NCI-H748 (cell line): ENCODE results near the gene TCF7L2.
A peak's percentile ranks its signal among the peaks of the same experiment; 100 is the strongest.

Experiments
- DNase-seq: peaks from one replicate; lab custom pipeline; 2025; ENCODE audit not compliant: unreplicated experiment; lab: John Stamatoyannopoulos, UW

Gene TCF7L2

DNA sequence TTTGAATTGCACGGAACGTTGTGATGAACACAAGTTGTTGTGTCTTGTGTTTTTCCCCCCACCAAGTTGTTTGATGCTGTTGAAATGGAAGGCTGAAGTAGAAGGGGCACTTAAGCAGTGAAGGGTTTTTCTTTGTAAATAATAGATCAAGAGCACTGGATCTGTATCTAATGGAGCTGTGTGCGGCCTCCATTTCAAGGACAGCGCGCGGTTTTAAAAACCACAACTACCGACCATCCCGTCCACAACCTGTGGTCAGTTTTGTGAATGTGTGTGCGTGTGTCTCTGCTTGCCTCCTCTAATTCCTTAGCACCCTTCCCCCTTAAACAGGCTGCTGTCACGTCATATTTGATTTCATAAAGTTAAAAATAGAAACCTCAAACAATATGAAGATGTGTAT, 165.5 kb downstream of the TCF7L2 start:
- no peak for DNase-seq

DNA sequence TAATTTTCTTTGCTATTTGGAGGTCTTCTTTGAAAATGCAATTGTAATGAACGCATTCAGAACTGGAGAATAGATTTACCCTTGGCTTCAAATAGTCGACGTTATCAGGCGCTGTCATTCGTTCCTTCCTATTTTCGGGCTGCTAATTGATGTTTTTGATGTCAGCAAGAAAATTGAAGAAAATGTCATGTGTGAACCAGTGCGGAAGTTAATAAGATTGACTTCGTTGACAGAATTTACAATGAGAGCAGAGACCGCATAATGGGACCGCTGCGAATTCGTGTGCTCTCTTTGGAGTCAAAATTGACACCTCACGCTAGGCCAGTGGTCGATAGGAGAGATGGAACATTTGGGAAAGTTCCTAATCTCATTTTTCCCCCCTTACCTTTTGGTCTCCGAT, 168.8 kb downstream of the TCF7L2 start:
- DNase-seq = no peak

DNA sequence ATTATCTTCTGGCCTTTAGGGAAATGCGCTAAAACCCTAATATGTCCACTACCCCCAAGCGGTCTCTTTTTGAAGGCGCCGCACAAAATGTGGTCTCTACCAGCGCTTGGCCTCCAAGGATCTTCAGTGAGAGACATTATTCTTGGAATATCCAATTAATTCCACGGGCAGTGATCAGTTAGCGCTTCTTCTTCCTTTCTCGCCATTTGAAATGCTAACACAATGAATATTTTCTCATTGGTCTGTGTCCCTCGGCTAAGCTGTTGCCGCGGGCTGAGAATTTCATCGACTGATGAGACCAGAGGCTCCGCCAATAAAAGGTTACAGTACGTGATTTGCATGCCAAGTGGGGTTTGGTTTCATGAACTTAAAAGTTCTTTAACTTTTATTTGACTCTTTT, 169.8 kb downstream of the TCF7L2 start:
- DNase-seq = no peak

DNA sequence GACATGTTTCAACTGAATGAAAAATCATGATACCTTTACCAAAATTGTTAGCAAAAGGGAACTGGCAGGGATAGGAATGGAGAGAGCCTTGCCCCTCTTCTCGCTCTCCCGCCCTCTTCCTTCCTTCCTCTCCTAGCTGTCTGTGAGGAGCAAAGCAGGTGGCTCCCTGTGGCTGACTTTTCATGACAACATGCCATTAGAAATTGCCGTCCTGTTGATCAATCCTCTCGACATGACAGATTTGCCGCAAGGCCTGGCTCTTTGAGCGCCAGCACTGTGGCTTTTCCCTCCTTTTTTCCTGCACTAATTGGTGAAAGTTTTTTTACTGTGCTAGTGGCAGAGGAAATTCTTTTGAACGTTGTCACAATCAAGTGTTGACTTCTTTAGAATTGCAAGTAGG, 171.1 kb downstream of the TCF7L2 start:
- DNase-seq = no peak

DNA sequence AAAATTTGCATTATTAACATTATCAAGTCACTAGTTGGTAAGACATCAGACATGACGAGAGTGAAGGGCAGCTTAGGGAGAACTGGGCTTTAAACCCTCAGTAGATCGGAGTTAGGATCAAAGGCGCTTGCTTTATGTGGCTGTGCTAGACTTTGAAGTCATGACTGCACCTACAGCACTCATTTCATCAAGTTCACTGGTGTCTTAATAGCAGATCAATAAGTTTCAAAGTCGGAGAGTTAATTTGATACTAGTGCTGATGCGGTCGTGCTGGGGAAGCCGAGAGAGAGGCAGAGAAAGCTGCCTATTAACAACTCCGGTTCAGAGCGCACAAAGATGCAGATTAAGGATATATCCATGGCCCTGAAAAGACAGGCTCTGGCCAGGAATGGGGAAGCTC, 172.9 kb downstream of the TCF7L2 start:
- no peak for DNase-seq

DNA sequence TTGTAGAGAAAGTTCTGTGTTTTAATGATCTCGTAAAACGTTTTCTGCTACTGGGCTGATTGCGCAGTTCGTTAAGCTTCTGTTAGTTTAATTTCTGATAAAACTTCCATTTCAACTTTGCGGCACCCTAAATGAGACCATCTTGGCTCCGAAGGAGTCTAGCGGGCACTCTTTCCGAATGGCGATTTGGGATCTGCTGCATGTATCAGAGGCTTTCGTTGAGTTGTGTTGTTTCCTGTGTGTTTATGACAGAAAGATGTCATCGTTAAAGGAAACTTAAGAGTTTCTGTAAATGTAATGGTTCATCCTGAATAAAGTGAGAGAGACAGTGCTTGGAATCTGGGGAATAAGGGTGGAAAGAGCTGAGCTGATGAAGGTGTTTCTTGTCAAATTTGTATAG, 174.7 kb downstream of the TCF7L2 start:
- DNase-seq = no peak

DNA sequence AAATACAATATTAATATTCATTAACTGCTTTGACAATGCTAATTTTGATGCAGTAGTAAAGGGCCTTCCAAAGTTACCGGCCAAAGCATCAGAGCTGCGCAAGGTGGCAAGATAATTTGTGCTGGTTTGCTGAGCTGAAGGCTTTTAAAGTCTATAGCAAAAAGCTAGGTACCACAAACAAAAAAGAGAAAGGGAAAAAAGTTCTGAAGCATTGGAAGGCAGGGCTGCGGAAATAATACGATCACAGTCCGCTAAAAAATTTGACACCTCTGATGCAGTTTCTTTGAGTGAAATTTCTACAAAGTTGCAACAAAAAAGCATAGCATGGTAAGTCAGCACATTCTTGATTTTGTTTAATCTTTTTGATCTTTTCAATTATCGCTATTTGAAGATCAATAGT, 175.6 kb downstream of the TCF7L2 start:
- no peak for DNase-seq

DNA sequence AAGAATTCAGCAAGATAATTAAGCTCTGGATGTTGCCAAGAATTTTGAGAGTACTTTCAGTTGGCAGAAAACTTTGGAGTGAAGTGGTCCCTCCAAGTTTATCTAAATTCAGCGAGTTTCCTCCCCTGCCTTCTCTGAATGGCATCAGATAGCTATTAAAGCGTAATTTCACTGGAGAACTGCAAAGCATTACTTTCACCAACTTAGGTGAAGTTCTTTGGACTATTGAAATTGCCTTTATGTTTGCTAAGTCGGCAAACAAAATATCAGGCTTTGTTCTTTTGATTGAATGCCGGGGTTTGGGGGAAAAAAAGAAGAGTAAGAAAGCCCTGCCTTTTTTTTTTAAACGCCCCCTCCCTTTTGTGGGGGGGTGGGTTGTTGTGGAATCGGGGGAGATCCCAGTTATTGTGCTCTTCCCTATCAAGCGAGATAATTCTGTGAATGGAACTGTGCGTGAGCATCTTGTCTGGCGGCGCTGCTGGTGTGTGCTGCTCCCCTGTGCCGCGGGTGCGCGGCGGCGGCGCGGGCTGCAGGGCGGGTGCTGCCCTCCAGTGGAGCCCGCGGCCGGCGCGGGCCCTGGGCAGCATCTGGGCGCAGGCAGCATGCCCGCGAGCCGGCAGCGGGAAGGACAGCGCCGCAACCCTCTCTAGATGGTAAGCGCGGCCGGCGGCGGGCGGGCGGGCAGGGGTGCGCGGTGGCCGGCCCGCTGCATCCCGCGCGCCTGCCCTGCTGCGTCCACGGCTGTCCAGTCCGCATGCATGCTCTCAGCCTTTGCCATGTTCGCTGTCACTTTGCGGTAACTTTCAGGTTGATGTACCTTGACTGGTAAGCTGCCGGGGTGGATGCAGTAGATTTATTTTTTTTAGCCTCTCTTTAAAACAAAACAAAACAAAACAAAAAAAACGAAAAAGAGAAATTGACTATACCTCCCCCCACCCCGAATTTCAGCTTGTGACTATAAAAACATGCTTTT, 176.5 kb downstream of the TCF7L2 start:
- peak; percentile 76 for DNase-seq

DNA sequence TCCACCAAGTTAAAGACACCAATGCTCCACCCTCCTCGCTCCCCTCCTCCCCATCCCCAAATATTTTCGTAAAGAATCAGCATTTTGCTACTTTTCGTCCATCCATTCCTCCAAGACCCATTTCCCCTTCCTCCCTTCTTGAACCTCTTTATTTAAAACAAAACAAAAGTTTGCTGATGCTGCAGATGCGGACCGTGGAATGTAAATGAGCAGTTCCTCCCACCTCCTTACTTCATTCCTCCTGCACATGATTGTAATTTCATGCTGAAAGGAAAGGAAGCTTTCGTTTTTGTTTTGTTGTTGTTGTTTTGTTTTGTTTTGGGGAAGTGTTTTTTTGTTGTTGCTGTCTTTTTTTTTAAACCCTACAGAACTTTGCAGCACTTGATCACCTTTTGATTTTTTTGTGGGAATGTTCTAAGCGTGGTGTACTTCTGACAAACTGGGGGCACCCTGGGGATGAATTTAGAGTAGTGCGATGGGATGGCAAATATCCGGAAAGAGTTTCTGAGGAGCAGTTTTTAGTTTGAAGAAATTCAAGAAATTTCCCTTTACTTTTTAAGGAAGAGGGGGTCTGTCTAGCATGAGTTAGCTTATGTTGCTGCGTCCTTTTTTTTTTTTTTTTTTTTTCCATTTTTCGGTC, 177.3 kb downstream of the TCF7L2 start:
- no peak for DNase-seq

DNA sequence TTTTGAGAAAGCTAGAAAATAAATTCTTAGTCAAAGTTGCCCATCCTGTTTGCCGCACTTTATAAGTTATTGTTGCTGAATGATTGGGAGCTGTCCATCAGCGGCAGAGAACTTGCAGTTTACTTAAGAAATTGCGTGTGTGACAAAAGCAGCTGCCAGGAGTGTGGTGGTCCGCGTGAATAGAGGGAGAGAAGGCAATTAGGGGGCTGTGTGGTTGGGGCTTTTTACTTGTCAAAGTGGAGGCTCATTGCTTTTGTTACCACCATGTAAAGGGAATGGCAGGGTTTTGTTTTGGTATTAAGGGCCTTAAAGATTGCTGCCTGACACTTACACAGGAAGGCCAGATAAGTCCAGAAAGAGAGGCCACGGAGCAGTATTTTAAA, 177.8 kb downstream of the TCF7L2 start:
- no peak for DNase-seq

DNA sequence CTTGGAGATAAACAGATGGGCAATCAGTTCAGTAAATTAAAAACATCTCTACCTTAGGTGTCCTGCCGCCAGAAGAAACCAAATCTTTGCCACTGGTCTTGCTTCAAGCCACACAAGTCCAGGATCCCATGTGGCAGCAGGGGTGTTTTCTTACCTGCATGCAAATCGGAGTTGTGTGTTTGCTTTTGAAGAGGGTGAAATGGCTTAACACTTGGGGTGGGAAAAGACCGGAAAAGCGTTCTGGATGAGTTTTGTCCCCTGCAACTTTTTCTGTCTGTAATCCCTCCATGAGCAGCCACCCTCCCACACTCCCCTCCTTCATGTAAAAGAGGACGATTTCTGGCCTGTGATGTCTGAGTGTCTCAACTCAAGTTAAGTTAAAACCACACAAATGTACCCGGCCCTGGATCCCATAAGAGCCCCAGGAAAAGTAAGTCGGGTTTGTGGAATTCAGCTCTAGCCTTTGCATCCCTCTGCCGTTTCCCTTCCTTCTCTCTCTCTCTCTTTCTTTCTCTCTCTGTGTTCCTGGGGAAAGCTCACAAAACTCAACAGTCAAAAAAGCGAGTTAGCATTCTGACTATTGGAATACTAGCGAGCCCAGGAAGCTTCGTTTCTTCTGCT, 178.5 kb downstream of the TCF7L2 start:
- no peak for DNase-seq

DNA sequence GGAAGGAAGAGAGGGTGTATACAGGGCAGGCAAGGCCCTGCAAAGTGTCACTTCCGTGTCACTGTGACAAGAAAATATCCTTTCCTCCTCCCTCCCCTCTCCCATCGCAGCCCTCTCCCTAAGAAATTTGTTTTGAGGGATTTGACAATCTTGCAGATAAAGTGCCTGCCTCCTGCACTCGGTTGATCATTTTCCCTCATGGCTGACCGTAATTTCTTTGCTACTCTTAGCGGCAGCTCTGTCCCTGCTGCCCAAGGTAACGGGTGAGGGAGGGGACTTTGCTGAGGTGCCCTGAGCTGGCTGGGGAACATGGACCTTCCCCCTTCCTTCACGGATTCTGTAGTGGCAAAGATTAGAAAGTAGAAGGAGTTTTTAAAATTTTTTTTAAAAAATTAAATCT, 179.1 kb downstream of the TCF7L2 start:
- DNase-seq = no peak

DNA sequence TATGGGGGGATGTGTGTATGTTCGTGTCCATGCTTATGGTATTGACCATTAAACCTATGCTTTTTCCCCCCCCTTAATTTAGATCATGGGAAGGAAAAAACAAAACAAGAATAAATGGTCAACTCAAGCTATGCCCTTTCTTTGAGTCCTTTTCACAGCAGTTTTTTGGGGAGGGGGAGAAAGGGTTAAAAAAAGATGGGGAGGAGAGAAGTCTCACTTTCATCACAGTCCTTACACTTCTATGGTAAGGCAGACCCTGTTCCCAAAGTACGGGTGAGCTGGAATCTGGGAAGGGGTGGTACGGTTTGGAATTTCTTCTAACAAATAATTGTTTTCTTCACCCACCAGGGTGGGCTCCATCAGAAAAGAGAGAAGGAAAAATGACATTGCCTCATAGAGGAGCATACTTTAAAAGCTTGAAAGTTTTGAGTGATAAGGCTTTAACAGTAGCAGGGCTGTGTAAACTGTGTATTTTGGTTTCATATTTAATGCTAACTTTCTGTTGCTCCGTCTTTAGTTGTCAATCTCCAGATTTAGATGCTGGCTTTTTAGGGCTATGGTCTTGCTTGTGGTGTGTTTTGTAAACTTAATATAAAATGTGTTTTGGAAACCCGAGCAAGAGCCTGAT, 180.1 kb downstream of the TCF7L2 start:
- no peak for DNase-seq

DNA sequence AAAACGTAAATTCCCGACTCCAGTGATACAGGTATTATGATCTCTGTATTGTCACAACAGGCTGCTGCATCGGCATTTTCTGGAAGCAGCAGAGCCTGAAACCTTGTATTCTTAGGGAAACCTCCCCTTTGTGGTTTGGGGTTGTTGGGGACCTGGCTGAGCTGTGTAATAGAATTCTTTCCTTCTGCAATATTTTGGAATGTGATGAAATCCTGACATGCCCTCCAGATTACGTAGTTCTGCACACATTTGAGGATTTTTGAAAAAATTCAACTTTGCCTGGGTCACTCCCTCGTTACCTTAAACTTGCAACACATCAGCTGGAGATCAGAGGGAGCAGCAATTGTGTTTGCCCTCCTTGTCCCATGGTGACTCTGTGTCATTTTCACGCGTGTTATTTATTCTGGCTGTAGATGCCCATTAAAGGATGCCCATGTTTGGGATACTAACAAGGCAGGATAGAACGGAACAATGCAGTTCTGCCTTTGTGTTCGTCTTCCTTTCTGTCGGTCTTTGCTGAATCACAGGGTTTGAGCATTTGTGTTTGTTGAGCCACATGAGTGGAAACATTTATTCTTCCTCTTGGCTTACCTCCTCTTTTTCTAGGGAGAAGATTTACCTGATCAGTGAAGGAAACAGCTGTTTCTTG, 181.7 kb downstream of the TCF7L2 start:
- DNase-seq = no peak

DNA sequence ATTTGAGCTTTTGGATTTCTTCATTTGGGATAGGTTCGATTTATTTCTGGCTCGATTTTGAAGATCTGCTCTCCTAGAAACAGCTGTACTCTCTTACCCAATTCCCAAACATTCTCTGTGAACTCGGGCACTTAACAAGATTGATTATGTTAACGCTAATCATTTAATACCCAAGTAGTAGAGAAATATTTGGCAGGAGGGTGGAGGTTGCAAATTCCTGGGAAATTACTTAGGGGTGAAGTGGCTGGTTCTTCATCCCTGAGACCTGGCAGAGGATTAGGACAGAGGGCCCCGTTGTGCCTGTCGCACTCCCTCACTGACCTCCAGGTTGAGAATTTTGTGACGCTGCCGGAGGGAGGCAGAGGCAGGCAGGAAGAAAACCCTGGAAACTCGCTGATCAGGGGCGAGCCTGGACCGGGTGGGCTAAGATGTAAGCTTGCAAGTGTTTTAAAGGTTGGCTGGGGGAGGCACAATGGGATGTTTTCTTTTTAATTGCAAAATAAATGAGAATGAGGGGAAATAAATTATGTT, 182.6 kb downstream of the TCF7L2 start:
- DNase-seq = no peak

DNA sequence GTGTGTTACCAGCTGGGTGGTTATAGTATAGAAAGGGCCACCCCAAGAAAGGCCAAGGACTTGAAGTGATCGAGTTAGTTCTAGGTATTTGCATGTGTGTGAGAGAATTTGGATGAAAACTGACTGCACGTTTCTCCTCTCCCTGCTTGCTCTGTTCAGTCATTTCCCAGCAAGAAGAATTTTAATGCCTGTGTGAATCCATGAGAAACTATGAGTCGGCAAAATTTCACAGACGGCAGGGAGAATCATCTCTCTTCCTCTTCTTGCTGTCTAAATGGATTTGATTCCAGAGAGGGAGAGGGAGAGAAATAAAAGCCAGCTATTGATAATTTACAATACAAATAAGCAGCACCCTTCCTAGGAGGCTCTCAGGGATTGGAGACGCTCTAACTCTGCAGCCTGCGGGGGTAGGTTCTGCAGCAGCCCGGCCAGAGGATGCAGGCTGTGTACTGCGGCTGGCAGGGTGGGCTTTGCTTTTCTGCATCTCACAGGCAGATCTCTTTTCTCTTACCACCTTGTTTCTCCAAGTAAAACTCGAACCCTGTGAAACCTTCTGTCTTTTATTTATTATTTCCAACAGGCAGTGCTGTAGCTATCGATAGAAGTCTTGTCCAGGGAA, 183.6 kb downstream of the TCF7L2 start:
- no peak for DNase-seq

DNA sequence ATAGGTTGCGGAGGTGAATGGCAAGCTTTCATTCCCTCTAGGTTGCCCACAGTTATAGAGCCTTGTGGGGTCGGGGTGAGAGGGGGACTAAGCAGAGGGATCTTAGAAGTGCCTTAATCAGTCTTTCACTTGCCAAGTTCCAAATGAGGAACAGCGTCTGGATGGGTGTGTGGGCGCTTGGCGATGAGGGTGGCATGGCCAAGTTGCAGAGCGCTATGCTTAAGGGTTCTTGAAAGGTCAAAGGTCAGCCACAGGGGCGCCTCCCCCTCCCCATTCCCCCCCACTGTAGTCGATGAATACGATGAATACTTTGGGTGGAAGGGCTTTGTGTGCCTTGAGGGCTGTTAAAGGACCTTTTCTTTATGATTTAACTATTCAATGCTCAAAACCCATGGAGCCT, 185.0 kb downstream of the TCF7L2 start:
- DNase-seq = no peak

DNA sequence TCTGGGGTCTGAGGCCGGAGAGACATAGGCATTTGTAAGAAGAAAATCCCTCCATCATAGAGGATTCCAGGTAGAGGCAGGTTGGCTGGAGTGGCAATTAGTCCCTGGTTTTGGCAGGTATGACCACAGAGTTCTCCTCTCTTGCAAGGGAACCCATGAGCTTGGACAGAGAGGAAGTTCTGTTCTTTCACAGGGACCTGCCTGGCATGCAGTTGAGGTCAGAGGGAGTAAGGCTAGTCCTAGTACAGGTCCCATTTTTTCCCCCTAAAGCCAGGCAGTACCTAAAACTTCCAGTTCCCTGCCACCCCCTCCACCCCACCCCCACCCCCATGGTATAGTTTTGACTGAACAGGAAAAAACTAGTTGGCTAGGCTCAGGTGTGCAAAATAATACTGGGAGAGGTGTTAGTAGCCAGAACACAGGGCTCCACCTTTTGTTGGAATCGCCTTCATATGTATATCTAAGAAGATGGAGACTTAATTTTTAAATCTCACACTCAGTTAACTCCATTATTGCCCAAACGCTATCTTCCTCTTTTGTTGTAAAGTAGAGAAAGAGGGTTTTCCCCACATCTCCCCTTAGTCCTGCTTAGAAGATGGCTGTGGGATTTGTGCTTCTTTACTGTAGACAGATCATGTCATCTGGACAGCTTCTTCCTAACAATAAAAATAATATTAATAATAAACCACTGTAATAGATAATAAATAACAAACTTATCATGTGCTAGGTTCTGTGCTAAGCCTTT, 188.1 kb downstream of the TCF7L2 start:
- DNase-seq = no peak

DNA sequence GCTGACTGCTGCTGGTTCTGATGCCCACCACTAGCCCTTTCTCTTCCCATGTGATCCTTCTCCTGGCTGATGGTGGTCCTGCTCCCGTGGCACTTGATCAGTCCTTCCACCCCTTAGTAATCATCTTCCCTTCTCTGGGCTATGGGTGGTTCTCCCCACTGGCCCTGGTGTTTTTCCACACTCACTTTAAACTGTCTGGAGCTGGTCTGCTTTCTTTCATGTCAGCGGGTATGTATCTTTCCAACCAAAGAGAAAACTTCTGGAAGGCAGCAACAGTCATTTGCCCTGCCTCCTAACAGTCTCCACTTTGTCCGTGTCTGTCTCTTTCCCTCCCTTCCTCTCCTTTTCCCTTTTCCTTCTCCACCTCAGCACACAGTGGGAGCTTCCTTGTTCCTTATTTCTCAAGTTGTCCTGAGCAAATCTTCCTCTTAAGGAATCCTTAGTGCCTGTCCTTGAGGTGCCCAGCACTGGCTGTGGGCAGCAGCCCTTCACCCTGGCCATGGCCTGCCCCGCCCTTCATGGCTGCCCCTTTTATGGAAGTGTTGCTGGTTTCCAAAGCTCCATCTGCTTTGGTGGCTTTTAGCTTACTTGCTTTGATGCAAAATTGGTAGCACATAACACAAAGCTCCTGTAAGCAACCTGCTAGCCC, 189.0 kb downstream of the TCF7L2 start:
- no peak for DNase-seq
